Measurements from ENCODE around the gene YPEL2.

The YPEL2 gene

GRCh38 chr17:59381716-59382570 is 50.5 kb downstream of the YPEL2 start:
- POLR2A ChIA-PET = no interaction called here
- CTCF ChIA-PET = interaction anchor here (2.0 kb wide), 1 partner anchor 58 kb away, joined by 5 read pairs; no protein-coding TSS in a partner anchor
- no peak overlapping the region for H3K4me3 ChIP-seq (ENCODE audit: low read depth, low read length)
- no peak for DNase-seq (ENCODE audit: low read depth, low spot score)
- no peak for TF ChIP-seq CTCF (IDR thresholded peaks at IDR 0.05; ENCODE audit: insufficient read depth, low read length, missing control alignments)

- ChIA-PET CTCF (interaction anchor here (1.9 kb wide), 1 partner anchor 58 kb away, joined by 7 read pairs; no protein-coding TSS in a partner anchor), POLR2A (no interaction called here)
- no peak overlapping the region for H3K4me3 ChIP-seq (ENCODE audit: low read depth, low read length)
- no peak for TF ChIP-seq CTCF (IDR thresholded peaks at IDR 0.05; ENCODE audit: insufficient read depth, low read length, missing control alignments)
- DNase-seq (ENCODE audit: low read depth, low spot score) = no peak
Observed at GRCh38 chr17:59383893-59384292, 52.4 kb downstream of the YPEL2 start.

- no peak overlapping the region for H3K4me3 ChIP-seq (ENCODE audit: low read depth, low read length)
- ChIA-PET CTCF (interaction anchor here (1.1 kb wide), 1 partner anchor 58 kb away, joined by 3 read pairs; no protein-coding TSS in a partner anchor), POLR2A (no interaction called here)
- no peak for TF ChIP-seq CTCF (IDR thresholded peaks at IDR 0.05; ENCODE audit: insufficient read depth, low read length, missing control alignments)
- DNase-seq (ENCODE audit: low read depth, low spot score) = no peak
Observed at GRCh38 chr17:59387351-59388068, 56.1 kb downstream of the YPEL2 start.

DNA sequence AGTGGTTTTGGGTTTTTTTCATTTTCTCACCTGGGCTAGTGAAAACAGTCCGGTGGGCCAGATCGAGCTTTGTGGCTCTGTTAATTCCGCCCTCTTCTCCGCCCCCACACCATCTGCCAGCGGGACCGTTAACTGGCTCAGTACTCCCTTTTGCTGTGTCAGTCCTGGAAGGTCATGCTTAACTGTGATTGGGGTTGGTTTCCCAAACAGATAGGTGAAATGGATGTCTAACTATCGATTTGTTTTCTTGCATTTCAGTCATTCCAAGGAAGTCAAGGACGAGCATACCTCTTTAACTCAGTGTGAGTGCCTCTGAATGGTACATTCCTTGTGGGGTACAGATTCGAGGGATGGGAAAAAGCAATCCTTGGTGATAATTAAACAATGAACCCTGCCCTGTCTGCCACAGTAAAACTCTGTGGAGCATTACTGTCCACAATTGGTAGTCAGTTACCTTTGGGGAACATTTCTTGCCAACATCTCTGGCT is 56.7 kb downstream of the YPEL2 start:
- DNase-seq (ENCODE audit: low read depth, low spot score) = no peak
- POLR2A ChIA-PET = no interaction called here
- TF ChIP-seq CTCF (IDR thresholded peaks at IDR 0.05; ENCODE audit: insufficient read depth, low read length, missing control alignments) = no peak
- CTCF ChIA-PET = interaction anchor here (1.0 kb wide), 1 partner anchor 14 kb away, joined by 3 read pairs; no protein-coding TSS in a partner anchor
- H3K4me3 ChIP-seq (ENCODE audit: low read depth, low read length) = no peak overlapping the region

GRCh38 chr17:59389066-59389465 is 57.6 kb downstream of the YPEL2 start:
- H3K4me3 ChIP-seq (ENCODE audit: low read depth, low read length) = no peak overlapping the region
- DNase-seq (ENCODE audit: low read depth, low spot score) = no peak
- ChIA-PET CTCF (interaction anchor here (0.7 to 1.0 kb wide), 2 partner anchors 13 to 52 kb away, joined by 3 read pairs; no protein-coding TSS in a partner anchor), POLR2A (no interaction called here)
- TF ChIP-seq CTCF (IDR thresholded peaks at IDR 0.05; ENCODE audit: insufficient read depth, low read length, missing control alignments) = no peak

- CTCF ChIA-PET = no interaction called here
Observed at GRCh38 chr17:59391021-59391420, 59.6 kb downstream of the YPEL2 start.

More at GRCh38 chr17:59391021-59391420, 59.6 kb downstream of the YPEL2 start:
- no peak for DNase-seq (ENCODE audit: low read depth, low spot score)
- no peak for TF ChIP-seq CTCF (IDR thresholded peaks at IDR 0.05; ENCODE audit: insufficient read depth, low read length, missing control alignments)
- no peak overlapping the region for H3K4me3 ChIP-seq (ENCODE audit: low read depth, low read length)
- POLR2A ChIA-PET = no interaction called here
